Measurements from ENCODE around the gene PCDHA13.
"Not testable (repeated sequence)": the region's sequence is repeated elsewhere in the genome, so short reads cannot be mapped to it uniquely, and the experiment has no call there.

PCDHA13 gene

DNA sequence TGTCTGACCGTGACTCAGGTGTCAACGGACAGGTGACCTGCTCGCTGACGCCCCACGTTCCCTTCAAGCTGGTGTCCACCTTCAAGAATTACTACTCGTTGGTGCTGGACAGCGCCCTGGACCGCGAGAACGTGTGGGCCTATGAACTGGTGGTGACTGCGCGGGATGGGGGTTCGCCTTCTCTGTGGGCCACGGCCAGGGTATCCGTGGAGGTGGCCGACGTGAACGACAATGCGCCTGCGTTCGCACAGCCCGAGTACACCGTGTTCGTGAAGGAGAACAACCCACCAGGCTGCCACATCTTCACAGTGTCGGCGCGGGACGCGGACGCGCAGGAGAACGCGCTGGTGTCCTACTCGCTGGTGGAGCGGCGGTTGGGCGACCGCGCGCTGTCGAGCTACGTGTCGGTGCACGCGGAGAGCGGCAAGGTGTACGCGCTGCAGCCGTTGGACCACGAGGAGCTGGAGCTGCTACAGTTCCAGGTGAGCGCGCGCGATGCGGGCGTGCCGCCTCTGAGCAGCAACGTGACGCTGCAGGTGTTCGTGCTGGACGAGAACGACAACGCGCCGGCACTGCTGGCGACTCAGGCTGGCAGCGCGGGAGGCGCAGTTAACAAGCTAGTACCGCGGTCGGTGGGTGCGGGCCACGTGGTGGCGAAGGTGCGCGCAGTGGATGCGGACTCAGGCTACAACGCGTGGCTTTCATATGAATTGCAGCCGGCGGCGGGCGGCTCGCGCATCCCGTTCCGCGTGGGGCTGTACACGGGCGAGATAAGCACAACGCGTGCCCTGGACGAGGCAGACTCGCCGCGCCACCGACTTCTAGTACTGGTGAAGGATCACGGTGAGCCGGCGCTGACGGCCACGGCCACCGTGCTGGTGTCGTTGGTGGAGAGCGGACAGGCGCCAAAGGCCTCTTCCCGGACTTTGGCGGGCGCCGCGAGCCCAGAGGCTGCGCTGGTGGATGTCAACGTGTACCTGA, 11.4 kb upstream of the PCDHA13 start:
- DNase-seq = no peak

GRCh38 chr5:140875085-140876065, 6.5 kb upstream of the PCDHA13 start, which contains the start of gene PCDHA12:
Gene PCDHA12, plus strand, starts transcription at chr5:140875308. Its CDS starts 165 bp downstream, at chr5:140875473.
- DNase-seq = no peak

GRCh38 chr5:140876541-140877261, 5.2 kb upstream of the PCDHA13 start:
- DNase-seq = not testable (repeated sequence)

GRCh38 chr5:140877262-140877581, 4.7 kb upstream of the PCDHA13 start:
- DNase-seq = no peak

- no peak for DNase-seq
These were observed 621 bp downstream of the PCDHA13 start for GRCh38 chr5:140882591-140882899.

DNA sequence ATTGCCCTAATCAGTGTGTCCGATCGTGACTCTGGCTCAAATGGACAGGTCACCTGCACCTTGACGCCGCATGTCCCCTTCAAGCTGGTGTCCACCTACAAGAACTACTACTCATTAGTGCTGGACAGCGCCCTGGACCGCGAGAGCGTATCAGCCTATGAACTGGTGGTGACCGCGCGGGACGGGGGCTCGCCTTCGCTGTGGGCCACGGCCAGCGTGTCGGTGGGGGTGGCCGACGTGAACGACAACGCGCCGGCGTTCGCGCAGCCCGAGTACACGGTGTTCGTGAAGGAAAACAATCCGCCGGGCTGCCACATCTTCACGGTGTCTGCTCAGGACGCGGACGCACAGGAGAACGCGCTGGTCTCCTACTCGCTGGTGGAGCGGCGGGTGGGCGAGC, 1.4 kb downstream of the PCDHA13 start:
- DNase-seq = no peak

DNA sequence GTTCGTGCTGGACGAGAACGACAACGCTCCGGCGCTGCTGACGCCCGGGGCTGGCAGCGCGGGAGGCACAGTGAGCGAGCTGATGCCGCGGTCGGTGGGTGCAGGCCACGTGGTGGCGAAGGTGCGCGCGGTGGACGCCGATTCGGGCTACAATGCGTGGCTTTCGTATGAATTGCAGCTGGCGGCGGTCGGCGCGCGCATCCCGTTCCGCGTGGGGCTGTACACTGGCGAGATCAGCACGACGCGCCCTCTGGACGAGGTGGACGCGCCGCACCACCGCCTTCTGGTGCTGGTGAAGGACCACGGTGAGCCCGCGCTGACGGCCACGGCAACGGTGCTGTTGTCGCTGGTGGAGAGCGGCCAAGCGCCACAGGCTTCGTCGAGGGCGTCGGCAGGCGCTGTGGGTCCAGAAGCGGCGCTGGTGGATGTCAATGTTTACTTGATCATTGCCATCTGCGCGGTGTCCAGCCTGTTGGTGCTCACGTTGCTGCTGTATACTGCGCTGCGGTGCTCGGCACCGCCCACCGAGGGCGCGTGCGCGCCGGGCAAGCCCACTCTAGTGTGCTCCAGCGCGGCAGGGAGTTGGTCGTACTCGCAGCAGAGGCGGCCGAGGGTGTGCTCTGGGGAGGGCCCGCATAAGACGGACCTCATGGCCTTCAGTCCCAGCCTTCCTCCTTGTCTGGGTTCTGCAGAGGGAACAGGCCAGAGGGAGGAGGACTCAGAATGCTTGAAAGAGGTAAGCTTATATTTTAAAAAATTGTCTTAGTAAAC, 2.2 kb downstream of the PCDHA13 start:
- no peak for DNase-seq

DNA sequence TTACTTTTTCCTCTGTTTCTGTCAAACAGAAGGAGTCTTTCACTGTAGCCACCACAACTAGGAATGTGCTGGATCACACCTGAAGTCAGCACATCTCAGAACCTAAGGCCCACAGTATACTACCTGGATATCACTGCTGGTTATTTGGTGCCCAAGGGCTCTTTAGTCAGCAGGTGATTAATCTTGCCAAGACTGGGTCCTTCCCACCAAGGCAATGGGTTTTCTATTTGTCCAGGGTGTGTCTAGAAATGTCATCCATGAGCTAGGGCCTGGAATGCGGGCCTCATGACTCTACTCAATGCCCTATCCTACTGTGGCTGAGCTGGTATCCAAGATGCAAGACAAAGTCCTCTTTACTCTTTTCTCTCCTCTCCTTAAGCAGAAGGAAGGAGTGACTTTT, 34.4 kb downstream of the PCDHA13 start:
- no peak for DNase-seq

DNA sequence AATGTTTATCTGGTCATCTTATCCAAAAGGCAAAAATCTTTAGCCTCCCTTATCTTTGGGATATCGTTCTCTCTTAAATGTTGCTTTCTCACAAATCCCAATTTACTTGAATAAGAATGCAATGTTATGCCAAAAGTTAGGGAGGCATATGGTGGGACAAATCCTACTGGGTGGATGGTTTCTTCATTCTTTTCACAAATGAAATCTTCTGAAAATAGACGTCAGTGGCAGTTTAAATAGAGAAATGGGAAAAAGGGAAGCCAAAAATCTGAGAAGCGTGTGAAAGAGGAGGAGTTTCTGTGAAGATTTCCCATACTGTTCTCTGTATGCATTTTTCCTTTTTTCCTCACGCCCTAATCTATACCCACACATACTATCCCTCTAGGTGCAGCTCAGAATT, 41.7 kb downstream of the PCDHA13 start:
- DNase-seq = no peak

- no peak for DNase-seq
These were observed 44.0 kb downstream of the PCDHA13 start, which contains the start of gene PCDHAC1 for GRCh38 chr5:140925806-140926442. Gene PCDHAC1, plus strand, starts transcription at chr5:140926299. Its CDS starts 594 bp downstream, at chr5:140926893.

DNA sequence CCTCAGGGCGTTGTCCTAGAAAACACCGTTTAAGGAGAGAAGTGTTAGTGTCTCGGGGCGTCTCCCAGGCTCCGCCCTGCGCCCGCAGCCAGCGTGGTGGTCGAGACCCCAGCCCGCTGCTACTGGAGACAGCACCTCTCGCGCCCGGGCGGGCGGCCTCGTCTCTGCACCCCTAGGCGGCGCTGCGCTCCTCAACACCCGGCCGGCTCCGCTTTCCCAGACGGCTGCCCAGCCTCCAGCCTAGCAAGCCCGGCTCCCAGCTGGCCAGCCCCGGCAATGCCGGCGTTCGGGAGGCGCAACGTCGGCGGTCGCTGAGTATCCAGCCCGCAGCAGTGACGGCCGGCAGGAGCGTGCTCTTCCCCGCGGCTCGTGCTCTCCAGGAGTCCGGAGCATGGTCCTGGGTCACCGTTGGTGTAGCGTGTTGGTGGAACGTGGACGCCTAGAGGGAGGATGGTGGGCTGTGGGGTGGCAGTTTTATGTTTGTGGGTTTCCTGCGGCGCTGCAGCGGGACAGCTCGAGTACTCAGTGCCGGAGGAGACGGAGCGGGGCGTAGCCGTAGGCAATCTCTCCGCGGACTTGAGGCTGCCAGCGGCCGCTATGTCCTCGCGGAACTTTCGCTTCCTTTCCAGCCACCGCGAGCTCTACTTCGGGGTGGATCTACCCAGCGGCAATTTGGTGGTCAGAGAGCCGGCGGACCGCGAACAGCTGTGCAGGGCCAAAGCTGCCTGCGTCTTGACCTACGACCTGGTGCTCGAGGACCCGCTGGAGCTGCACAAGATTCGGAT, 44.7 kb downstream of the PCDHA13 start:
- peak in 1 of 2 donors; percentile 27 for DNase-seq

DNA sequence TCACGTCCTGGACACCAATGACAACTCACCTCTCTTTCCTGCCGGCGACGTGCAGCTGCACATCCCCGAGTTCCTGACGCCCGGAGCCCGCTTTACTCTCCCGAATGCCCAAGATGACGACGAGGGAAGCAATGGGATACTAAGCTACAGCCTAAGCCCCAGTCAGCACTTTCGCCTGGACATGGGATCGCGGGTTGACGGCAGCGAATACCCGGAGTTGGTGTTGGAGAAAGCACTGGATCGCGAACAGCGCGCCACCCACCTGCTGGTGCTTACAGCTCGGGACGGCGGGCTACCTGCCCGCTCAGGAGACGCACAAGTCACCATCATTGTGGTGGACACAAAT, 45.3 kb downstream of the PCDHA13 start:
- DNase-seq = no peak

Data from CD4-positive, alpha-beta T cell treated with Interferon alpha-2 for 1 hour (primary cell).